BLaER1 treated with 17β-estradiol and CSF1 and Interleukin-3, amounts not matched to agents 10 nM and 100 nM (cell line): ENCODE data around the gene NUDC.
A peak's percentile ranks its signal among the peaks of the same experiment; 100 is the strongest.
"Not testable (repeated sequence)": the region's sequence is repeated elsewhere in the genome, so short reads cannot be mapped to it uniquely, and the experiment has no call there.

Experiments used
- H3K27ac ChIP-seq, 11 experiments: shearing (Covaris generic); formaldehyde crosslinking; 2 replicates each; pipeline ENCODE4 v1.8.1; 2022
- H3K27me3 ChIP-seq, 11 experiments: shearing (Covaris generic); formaldehyde crosslinking; 2 replicates each; pipeline ENCODE4 v1.8.1; 2022
- H3K36me3 ChIP-seq, 11 experiments: shearing (Covaris generic); formaldehyde crosslinking; 2 replicates each; pipeline ENCODE4 v1.8.1; 2022
- H3K4me1 ChIP-seq, 10 experiments: shearing (Covaris generic); formaldehyde crosslinking; 2 replicates each; pipeline ENCODE4 v1.8.1; 2022
- H3K4me2 ChIP-seq, 11 experiments: shearing (Covaris generic); formaldehyde crosslinking; 2 replicates each; pipeline ENCODE4 v1.8.1; 2022
- H3K4me3 ChIP-seq, 10 experiments: shearing (Covaris generic); formaldehyde crosslinking; 2 replicates each; pipeline ENCODE4 v1.8.1; 2022
- H3K9ac ChIP-seq, 11 experiments: shearing (Covaris generic); formaldehyde crosslinking; 2 replicates each; pipeline ENCODE4 v1.8.1; 2022
- H3K9me3 ChIP-seq, 11 experiments: shearing (Covaris generic); formaldehyde crosslinking; replicated peaks in 1 of 11; 2 replicates each; pipeline ENCODE4 v1.8.1; 2022
- H4K20me1 ChIP-seq, 11 experiments: shearing (Covaris generic); formaldehyde crosslinking; 2 replicates each; pipeline ENCODE4 v1.8.1; 2022
- Cebpa-rat ChIP-seq, 11 experiments: shearing (Covaris generic); IDR thresholded peaks; 2 replicates each; pipeline ENCODE4 v1.8.1; 2022

NUDC gene

GRCh38 chr1:26978901-26979300 lies 57.4 kb downstream of the NUDC start:
- Histone ChIP-seq H3K27ac (no peak overlapping the region), H3K4me3 (no peak overlapping the region), H3K9me3 (no peaks in the 10 kb centered on the region), H4K20me1 (no peaks in the 10 kb centered on the region), H3K4me2 (peak overlapping the region in 2 of 11 experiments; percentile 9 to 18; a peak in 4 of 22 replicates), H3K36me3 (no peaks in the 10 kb centered on the region), H3K27me3 (no peaks in the 10 kb centered on the region), H3K4me1 (peaks cover 0 to 8% (median 0%) of the 10 kb centered on the region in 10 experiments; a peak in 5 of 20 replicates), H3K9ac (no peak overlapping the region)
- no peak for TF ChIP-seq Cebpa-rat (IDR thresholded peaks at IDR 0.05)

- no peak overlapping the region for H3K4me3 ChIP-seq
- H3K27me3 ChIP-seq = no peaks in the 10 kb centered on the region
- no peaks in the 10 kb centered on the region for H3K36me3 ChIP-seq
- H3K4me1 ChIP-seq = peaks cover 0 to 8% (median 0%) of the 10 kb centered on the region in 10 experiments; a peak in 4 of 20 replicates
- H3K9ac ChIP-seq = no peak overlapping the region
- no peak overlapping the region for H3K27ac ChIP-seq
- H3K4me2 ChIP-seq = no peak overlapping the region
- no peaks in the 10 kb centered on the region for H4K20me1 ChIP-seq
- no peak for TF ChIP-seq Cebpa-rat (IDR thresholded peaks at IDR 0.05)
- no peaks in the 10 kb centered on the region for H3K9me3 ChIP-seq
Observed at GRCh38 chr1:26981146-26981846, 59.8 kb downstream of the NUDC start.

- Histone ChIP-seq H4K20me1 (no peaks in the 10 kb centered on the region), H3K36me3 (no peaks in the 10 kb centered on the region), H3K4me3 (no peak overlapping the region), H3K27ac (no peak overlapping the region), H3K9me3 (no peaks in the 10 kb centered on the region), H3K9ac (no peak overlapping the region), H3K27me3 (no peaks in the 10 kb centered on the region), H3K4me2 (no peak overlapping the region), H3K4me1 (peaks cover 0 to 11% (median 5%) of the 10 kb centered on the region in 10 experiments; a peak in 12 of 20 replicates)
- no peak for TF ChIP-seq Cebpa-rat (IDR thresholded peaks at IDR 0.05)
Observed at GRCh38 chr1:26983863-26984262, 62.3 kb downstream of the NUDC start.

- no peaks in the 10 kb centered on the region for H3K27me3 ChIP-seq
- no peak for TF ChIP-seq Cebpa-rat (IDR thresholded peaks at IDR 0.05)
Observed at GRCh38 chr1:26984291-26984690, 62.7 kb downstream of the NUDC start.

GRCh38 chr1:26986658-26987057 lies 65.1 kb downstream of the NUDC start:
- H3K4me2 ChIP-seq = peak overlapping the region in 1 of 11 experiments; percentile 28; a peak in 2 of 22 replicates
- H3K36me3 ChIP-seq = no peaks in the 10 kb centered on the region
- no peak for TF ChIP-seq Cebpa-rat (IDR thresholded peaks at IDR 0.05)
- H3K27ac ChIP-seq = no peak overlapping the region
- H3K9me3 ChIP-seq = no peaks in the 10 kb centered on the region; a peak in 1 of 22 replicates
- H3K4me3 ChIP-seq = no peak overlapping the region
- H4K20me1 ChIP-seq = no peaks in the 10 kb centered on the region
- H3K9ac ChIP-seq = no peak overlapping the region
- peaks cover 0 to under 1% (median 0%) of the 10 kb centered on the region in 11 experiments; a peak in 1 of 22 replicates for H3K27me3 ChIP-seq
- H3K4me1 ChIP-seq = peaks cover 8 to 32% (median 19%) of the 10 kb centered on the region in 10 experiments; a peak in 18 of 20 replicates

More at GRCh38 chr1:26984291-26984690, 62.7 kb downstream of the NUDC start:
- Histone ChIP-seq H3K36me3 (no peaks in the 10 kb centered on the region), H3K4me1 (peaks cover under 1 to 11% (median 6%) of the 10 kb centered on the region in 10 experiments; a peak in 13 of 20 replicates), H3K9ac (no peak overlapping the region), H3K4me2 (no peak overlapping the region), H3K27ac (no peak overlapping the region), H3K9me3 (no peaks in the 10 kb centered on the region; a peak in 1 of 22 replicates), H4K20me1 (no peaks in the 10 kb centered on the region), H3K4me3 (no peak overlapping the region)

GRCh38 chr1:26989403-26990109 lies 68.0 kb downstream of the NUDC start:
- not testable (repeated sequence) for H3K4me3 ChIP-seq, H3K9me3 ChIP-seq, H3K36me3 ChIP-seq, H3K27ac ChIP-seq, H4K20me1 ChIP-seq, H3K9ac ChIP-seq
- H3K4me2 ChIP-seq = peak overlapping the region in 9 of 11 experiments; percentile 0 to 87 (median 42); a peak in 11 of 22 replicates
- peaks cover 17 to 27% (median 19%) of the 10 kb centered on the region in 11 experiments for H3K27me3 ChIP-seq
- peak in 1 of 11 experiments; percentile 11; a peak in 2 of 22 replicates for TF ChIP-seq Cebpa-rat (IDR thresholded peaks at IDR 0.05)
- peaks cover 25 to 52% (median 36%) of the 10 kb centered on the region in 10 experiments for H3K4me1 ChIP-seq

GRCh38 chr1:26991310-26992116 lies 70.0 kb downstream of the NUDC start:
- Histone ChIP-seq H3K4me3 (peak overlapping the region in 1 of 10 experiments; percentile 23; a peak in 2 of 20 replicates), H3K4me2 (peak overlapping the region; percentile 2 to 87 (median 48); a peak in 19 of 22 replicates), H3K4me1 (peaks cover 26 to 59% (median 40%) of the 10 kb centered on the region in 10 experiments), H4K20me1 (peaks cover 0 to 23% (median 9%) of the 10 kb centered on the region in 11 experiments; a peak in 8 of 22 replicates), H3K27me3 (peaks cover 37 to 46% (median 39%) of the 10 kb centered on the region in 11 experiments), H3K27ac (0 out of 22 replicates have a peak overlapping the region, but pooled peaks of 1 of the 11 experiments have one; percentile 23), H3K36me3 (no peaks in the 10 kb centered on the region), H3K9ac (no peak overlapping the region), H3K9me3 (no peaks in the 10 kb centered on the region; a peak in 1 of 22 replicates)
- TF ChIP-seq Cebpa-rat (IDR thresholded peaks at IDR 0.05) = no peak

GRCh38 chr1:26993237-26994019 lies 71.9 kb downstream of the NUDC start, which contains the start of gene TRNP1:
TRNP1 (plus strand) TSS chr1:26993692; CDS start chr1:26993787, 95 bp downstream.
- peaks cover 43 to 56% (median 48%) of the 10 kb centered on the region in 11 experiments for H3K27me3 ChIP-seq
- H3K27ac ChIP-seq = peak within 1 kb of the TSS in 6 of 11 experiments; percentile 1 to 44 (median 28); a peak in 7 of 22 replicates
- H3K4me3 ChIP-seq = peak within 1 kb of the TSS; percentile 58 to 82 (median 74)
- peak within 1 kb of the TSS; percentile 52 to 75 (median 70) for H3K9ac ChIP-seq
- H3K36me3 ChIP-seq = no peaks in the 10 kb centered on the region
- peak within 1 kb of the TSS; percentile 89 to 100 (median 99) for H3K4me2 ChIP-seq
- TF ChIP-seq Cebpa-rat (IDR thresholded peaks at IDR 0.05) = no peak
- peaks cover 0 to 26% (median 9%) of the 10 kb centered on the region in 11 experiments; a peak in 8 of 22 replicates for H4K20me1 ChIP-seq
- peaks cover 33 to 70% (median 49%) of the 10 kb centered on the region in 10 experiments for H3K4me1 ChIP-seq
- no peaks in the 10 kb centered on the region; a peak in 1 of 22 replicates for H3K9me3 ChIP-seq
